NCI-H226 (cell line): ENCODE measurements around the gene MEX3A.
"Not testable (repeated sequence)": the region's sequence is repeated elsewhere in the genome, so short reads cannot be mapped to it uniquely, and the experiment has no call there.

Experiments
- DNase-seq: peaks from one replicate; pipeline ENCODE4 v3.0.0-alpha.2; 2015

Gene MEX3A

GRCh38 chr1:156082309-156083091, at the start of gene MEX3A:
Gene MEX3A, minus strand, starts transcription at chr1:156082465. Its CDS starts 467 bp downstream, at chr1:156081998.
- DNase-seq, result peak; percentile 45

- DNase-seq, result no peak
Measured at GRCh38 chr1:156130578-156130942, 48.3 kb upstream of the MEX3A start.

GRCh38 chr1:156129687-156130577, 47.7 kb upstream of the MEX3A start:
- DNase-seq, result peak; percentile 97

- DNase-seq, result peak; percentile 1
Measured at GRCh38 chr1:156128654-156129597, 46.7 kb upstream of the MEX3A start.

GRCh38 chr1:156128308-156128653, 46.0 kb upstream of the MEX3A start:
- DNase-seq, result no peak

GRCh38 chr1:156126630-156127534, 44.6 kb upstream of the MEX3A start:
- DNase-seq, result peak; percentile 95

GRCh38 chr1:156126043-156126629, 43.9 kb upstream of the MEX3A start:
- DNase-seq, result peak; percentile 99

GRCh38 chr1:156125544-156125943, 43.3 kb upstream of the MEX3A start:
- DNase-seq, result not testable (repeated sequence)

GRCh38 chr1:156124557-156125483, 42.6 kb upstream of the MEX3A start:
- peak; percentile 18 for DNase-seq

- DNase-seq, result peak; percentile 97
Measured at GRCh38 chr1:156123356-156124196, 41.3 kb upstream of the MEX3A start.

GRCh38 chr1:156122519-156123355, 40.5 kb upstream of the MEX3A start:
- peak; percentile 94 for DNase-seq

GRCh38 chr1:156122086-156122485, 39.8 kb upstream of the MEX3A start:
- no peak for DNase-seq

GRCh38 chr1:156121457-156121856, 39.2 kb upstream of the MEX3A start:
- no peak for DNase-seq

GRCh38 chr1:156121005-156121404, 38.7 kb upstream of the MEX3A start:
- not testable (repeated sequence) for DNase-seq

GRCh38 chr1:156120318-156120717, 38.1 kb upstream of the MEX3A start:
- DNase-seq, result no peak

GRCh38 chr1:156119503-156120209, 37.4 kb upstream of the MEX3A start:
- peak; percentile 56 for DNase-seq

GRCh38 chr1:156118177-156118868, 36.1 kb upstream of the MEX3A start:
- no peak for DNase-seq
